Stimulated activated CD4-positive, alpha-beta T cell treated with anti-CD3 and anti-CD28 coated beads, Interleukin-4, amount 100 ng/mL, for 1 hour (primary cell): ENCODE measurements around the gene RHBDD2.
"Not testable (repeated sequence)": the region's sequence is repeated elsewhere in the genome, so short reads cannot be mapped to it uniquely, and the experiment has no call there.

ENCODE experiments used
- DNase-seq: peaks from one replicate; pipeline ENCODE4 v3.0.0-alpha.2; 2020

The RHBDD2 gene

GRCh38 chr7:75866489-75867389 lies 12.1 kb upstream of the RHBDD2 start:
- DNase-seq, result peak; percentile 35

GRCh38 chr7:75867390-75867717 lies 11.5 kb upstream of the RHBDD2 start:
- DNase-seq, result no peak

GRCh38 chr7:75868153-75868552 lies 10.7 kb upstream of the RHBDD2 start:
- DNase-seq, result no peak

GRCh38 chr7:75869776-75870379 lies 9.0 kb upstream of the RHBDD2 start:
- DNase-seq, result no peak

- no peak for DNase-seq
Observed at GRCh38 chr7:75870557-75871161, 8.2 kb upstream of the RHBDD2 start.

GRCh38 chr7:75872073-75872782 lies 6.6 kb upstream of the RHBDD2 start:
- DNase-seq, result no peak

GRCh38 chr7:75874180-75874579 lies 4.7 kb upstream of the RHBDD2 start:
- not testable (repeated sequence) for DNase-seq

- DNase-seq, result no peak
Observed at GRCh38 chr7:75875113-75876080, 3.4 kb upstream of the RHBDD2 start.

- no peak for DNase-seq
Observed at GRCh38 chr7:75876126-75876881, 2.5 kb upstream of the RHBDD2 start.

GRCh38 chr7:75878312-75878768 lies 494 bp upstream of the RHBDD2 start:
- DNase-seq, result no peak

GRCh38 chr7:75879771-75880184 lies 944 bp downstream of the RHBDD2 start:
- DNase-seq, result no peak

- DNase-seq, result no peak
Observed at GRCh38 chr7:75880242-75880641, 1.4 kb downstream of the RHBDD2 start.

- no peak for DNase-seq
Observed at GRCh38 chr7:75881436-75882095, 2.7 kb downstream of the RHBDD2 start.

GRCh38 chr7:75883265-75883824 lies 4.5 kb downstream of the RHBDD2 start:
- DNase-seq, result not testable (repeated sequence)

- DNase-seq, result no peak
Observed at GRCh38 chr7:75884476-75884875, 5.6 kb downstream of the RHBDD2 start.

GRCh38 chr7:75885036-75885435 lies 6.2 kb downstream of the RHBDD2 start:
- no peak for DNase-seq

- DNase-seq, result no peak
Observed at GRCh38 chr7:75887669-75888369, 9.0 kb downstream of the RHBDD2 start.

GRCh38 chr7:75888464-75889222 lies 9.8 kb downstream of the RHBDD2 start:
- no peak for DNase-seq
